OCI-LY1 (cell line): Measurements from ENCODE around the gene ZNF132.

Experiments
- CTCF ChIP-seq: fragments of 200-600 bp; sonication (generic), shearing (Covaris generic); IDR thresholded peaks from 2 replicates; pipeline ENCODE4 v1.5.1; 2017; ENCODE audit warnings: mild to moderate bottlenecking, antibody characterized with exemption, low read length, moderate library complexity, mixed read lengths
- EZH2 ChIP-seq: fragments of 200-600 bp; sonication (generic), shearing (Covaris generic); IDR thresholded peaks from 2 replicates; pipeline ENCODE4 v1.8.0; 2017; ENCODE audit warnings: borderline replicate concordance, mixed run types, mild to moderate bottlenecking, antibody characterized with exemption, low read length, moderate library complexity, mixed read lengths

DNA sequence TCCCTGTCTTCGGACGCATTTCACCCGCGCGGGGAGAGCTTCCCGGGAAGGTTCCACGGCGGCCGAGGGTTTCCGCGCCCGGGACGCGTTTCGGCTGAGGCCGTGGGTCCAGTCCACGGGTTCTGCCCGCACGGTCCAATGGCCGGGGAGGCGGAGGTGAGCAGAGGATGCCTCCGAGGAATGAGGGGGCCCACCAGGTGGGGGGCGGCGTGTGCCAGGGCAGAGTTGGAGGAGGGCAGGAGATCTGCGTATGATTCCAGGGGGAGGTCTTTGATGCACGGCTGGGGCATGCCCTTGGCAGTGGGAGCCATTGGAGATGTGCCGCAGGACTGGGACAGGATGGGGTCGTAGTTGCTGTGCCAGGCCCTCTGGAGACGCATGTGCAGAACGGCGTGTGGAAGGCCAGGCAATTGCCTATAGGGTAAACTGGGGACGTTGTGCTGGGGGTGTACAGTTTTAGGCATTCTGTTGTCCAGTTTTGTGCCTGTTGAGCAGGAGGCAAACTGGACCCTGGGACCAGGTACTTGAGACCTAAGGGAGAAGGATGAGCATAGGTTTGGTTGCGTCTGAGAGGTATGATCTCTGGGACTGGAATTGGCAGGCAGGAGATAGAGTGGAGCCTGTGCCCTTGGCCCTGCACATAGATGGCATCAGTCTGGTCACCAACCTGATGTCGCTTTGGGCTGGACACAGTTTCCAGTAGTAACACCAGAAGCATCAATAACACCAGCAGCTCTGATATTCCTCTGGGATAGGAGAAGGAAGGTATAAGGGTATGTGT, 30.8 kb downstream of the ZNF132 start:
- no peak for TF ChIP-seq CTCF
- TF ChIP-seq EZH2, result no peak
